SH-SY5Y (cell line): ENCODE results near the gene RBFOX2.

Source experiments
- GATA2 ChIP-seq: IDR thresholded peaks from 2 replicates; pipeline ENCODE4 v1.6.1; 2011; ENCODE audit warnings: mild to moderate bottlenecking, low read depth, low read length
- GATA3 ChIP-seq: IDR thresholded peaks from 2 replicates; pipeline ENCODE4 v1.6.1; 2011; ENCODE audit warnings: low read depth, mild to moderate bottlenecking, low read length, moderate library complexity

GRCh38 chr22:36065462-36065774 is 36.8 kb upstream of the RBFOX2 start:
- TF ChIP-seq GATA3 (no peak), GATA2 (no peak)
